ENCODE measurements around the gene BAHCC1.

The BAHCC1 gene

GRCh38 chr17:81503619-81504018, 108.4 kb downstream of the BAHCC1 start:
- H3K9me3 ChIP-seq (ENCODE audit: insufficient read depth, low read length), result no peaks in the 10 kb centered on the region
- H3K79me2 ChIP-seq (ENCODE audit: low read length), result no peaks in the 10 kb centered on the region
- no peak overlapping the region for H2AFZ ChIP-seq (ENCODE audit: low read depth, low read length)
- peaks cover 2% of the 10 kb centered on the region for H4K20me1 ChIP-seq (ENCODE audit: insufficient read depth, low read length)
- no peaks in the 10 kb centered on the region for H3K4me1 ChIP-seq (ENCODE audit: low read length)
- TF ChIP-seq EZH2phosphoT487 (IDR thresholded peaks at IDR 0.05; ENCODE audit: low read depth), result no peak
- TF ChIP-seq, protein P1, sequence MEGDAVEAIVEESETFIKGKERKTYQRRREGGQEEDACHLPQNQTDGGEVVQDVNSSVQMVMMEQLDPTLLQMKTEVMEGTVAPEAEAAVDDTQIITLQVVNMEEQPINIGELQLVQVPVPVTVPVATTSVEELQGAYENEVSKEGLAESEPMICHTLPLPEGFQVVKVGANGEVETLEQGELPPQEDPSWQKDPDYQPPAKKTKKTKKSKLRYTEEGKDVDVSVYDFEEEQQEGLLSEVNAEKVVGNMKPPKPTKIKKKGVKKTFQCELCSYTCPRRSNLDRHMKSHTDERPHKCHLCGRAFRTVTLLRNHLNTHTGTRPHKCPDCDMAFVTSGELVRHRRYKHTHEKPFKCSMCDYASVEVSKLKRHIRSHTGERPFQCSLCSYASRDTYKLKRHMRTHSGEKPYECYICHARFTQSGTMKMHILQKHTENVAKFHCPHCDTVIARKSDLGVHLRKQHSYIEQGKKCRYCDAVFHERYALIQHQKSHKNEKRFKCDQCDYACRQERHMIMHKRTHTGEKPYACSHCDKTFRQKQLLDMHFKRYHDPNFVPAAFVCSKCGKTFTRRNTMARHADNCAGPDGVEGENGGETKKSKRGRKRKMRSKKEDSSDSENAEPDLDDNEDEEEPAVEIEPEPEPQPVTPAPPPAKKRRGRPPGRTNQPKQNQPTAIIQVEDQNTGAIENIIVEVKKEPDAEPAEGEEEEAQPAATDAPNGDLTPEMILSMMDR (IDR thresholded peaks at IDR 0.05; ENCODE audit: low read depth, low read length), result no peak
- H3K27ac ChIP-seq (ENCODE audit: low read length), result no peak overlapping the region
- no peak overlapping the region for H3K9ac ChIP-seq (ENCODE audit: low read length)
- no peaks in the 10 kb centered on the region for H3K27me3 ChIP-seq (ENCODE audit: low read depth, low read length)
- peaks cover 2% of the 10 kb centered on the region for H3K36me3 ChIP-seq (replicated peaks; ENCODE audit: low read depth, low read length)
- no peak overlapping the region for H3K4me3 ChIP-seq (ENCODE audit: low read length)
- H3K4me2 ChIP-seq (ENCODE audit: low read length), result no peak overlapping the region

DNA sequence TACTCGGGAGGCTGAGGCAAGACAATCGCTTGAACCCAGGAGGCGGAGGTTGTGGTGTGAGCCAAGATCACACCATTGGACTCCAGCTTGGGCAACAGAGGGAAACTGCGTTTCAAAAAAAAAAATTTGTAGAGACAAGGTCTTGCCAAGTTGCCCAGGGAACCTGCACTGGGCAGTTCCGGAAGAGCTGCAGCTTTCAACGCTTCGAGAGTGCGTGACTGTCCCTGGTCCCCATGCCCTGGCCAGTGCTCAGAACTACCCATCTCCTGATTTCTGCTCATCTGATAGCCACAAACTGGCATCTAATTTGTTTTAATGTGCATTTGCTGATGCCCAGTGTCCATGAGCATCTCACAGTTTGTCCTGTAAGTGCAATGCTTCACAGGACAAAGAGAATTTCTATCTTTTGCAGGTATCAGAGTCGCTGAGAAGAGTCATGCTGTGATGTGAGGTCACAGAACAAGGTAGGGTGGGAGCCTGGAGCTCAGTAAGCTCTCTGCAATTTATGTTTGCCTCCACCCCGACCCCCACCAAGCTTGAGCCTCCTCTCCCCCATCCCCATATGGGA, 113.5 kb downstream of the BAHCC1 start:
- H3K9ac ChIP-seq (ENCODE audit: low read length), result no peak overlapping the region
- peaks cover 40% of the 10 kb centered on the region for H3K36me3 ChIP-seq (replicated peaks; ENCODE audit: low read depth, low read length)
- H3K4me3 ChIP-seq (ENCODE audit: low read length), result no peak overlapping the region
- H3K9me3 ChIP-seq (ENCODE audit: insufficient read depth, low read length), result no peaks in the 10 kb centered on the region
- no peak overlapping the region for H3K27ac ChIP-seq (ENCODE audit: low read length)
- H4K20me1 ChIP-seq (ENCODE audit: insufficient read depth, low read length), result peaks cover 38% of the 10 kb centered on the region
- no peak overlapping the region for H3K4me2 ChIP-seq (ENCODE audit: low read length)
- H3K79me2 ChIP-seq (ENCODE audit: low read length), result peaks cover 30% of the 10 kb centered on the region
- no peak for TF ChIP-seq EZH2phosphoT487 (IDR thresholded peaks at IDR 0.05; ENCODE audit: low read depth)
- TF ChIP-seq, protein P1 (IDR thresholded peaks at IDR 0.05; ENCODE audit: low read depth, low read length), result no peak
- H3K27me3 ChIP-seq (ENCODE audit: low read depth, low read length), result no peaks in the 10 kb centered on the region
- peaks cover 23% of the 10 kb centered on the region for H3K4me1 ChIP-seq (ENCODE audit: low read length)
- no peak overlapping the region for H2AFZ ChIP-seq (ENCODE audit: low read depth, low read length)

- peak overlapping the region; percentile 96 for H3K4me2 ChIP-seq (ENCODE audit: low read length)
- H3K4me1 ChIP-seq (ENCODE audit: low read length), result peaks cover 23% of the 10 kb centered on the region
- peaks cover 30% of the 10 kb centered on the region for H3K79me2 ChIP-seq (ENCODE audit: low read length)
- no peak overlapping the region for H2AFZ ChIP-seq (ENCODE audit: low read depth, low read length)
- H3K9ac ChIP-seq (ENCODE audit: low read length), result 0 out of 2 replicates have a peak overlapping the region, but pooled peaks have one; percentile 94
- 0 out of 2 replicates have a peak overlapping the region, but pooled peaks have one; percentile 14 for H3K27ac ChIP-seq (ENCODE audit: low read length)
- H3K36me3 ChIP-seq (replicated peaks; ENCODE audit: low read depth, low read length), result peaks cover 40% of the 10 kb centered on the region
- H3K9me3 ChIP-seq (ENCODE audit: insufficient read depth, low read length), result no peaks in the 10 kb centered on the region
- no peak for TF ChIP-seq EZH2phosphoT487 (IDR thresholded peaks at IDR 0.05; ENCODE audit: low read depth)
- TF ChIP-seq, protein P1 (IDR thresholded peaks at IDR 0.05; ENCODE audit: low read depth, low read length), result no peak
- H3K27me3 ChIP-seq (ENCODE audit: low read depth, low read length), result no peaks in the 10 kb centered on the region
- peaks cover 38% of the 10 kb centered on the region for H4K20me1 ChIP-seq (ENCODE audit: insufficient read depth, low read length)
- peak overlapping the region; percentile 99 for H3K4me3 ChIP-seq (ENCODE audit: low read length)
Observed at GRCh38 chr17:81509207-81509971, 114.1 kb downstream of the BAHCC1 start.

Data from OCI-LY3 (cell line).